Stomach (tissue), 4 donors: ENCODE data around the gene RPL35.

ENCODE experiments used
- EP300 ChIP-seq: sonication (generic); formaldehyde crosslinking; IDR thresholded peaks from one replicate; pipeline ENCODE4 v1.6.1; 2017; ENCODE audit warnings: antibody characterized with exemption
- POLR2A ChIP-seq, 4 donors: fragments of 450-650 bp; IDR thresholded peaks; one replicate each; pipeline ENCODE4 v1.6.1; 2016; ENCODE audit warnings: antibody characterized with exemption in 4 of 4, control low read depth in 2 of 4, mild to moderate bottlenecking in 1 of 4, moderate library complexity in 1 of 4
- POLR2AphosphoS5 ChIP-seq, 3 donors: sonication (generic); formaldehyde crosslinking; IDR thresholded peaks; one replicate each; pipeline ENCODE4 v1.6.1; 2016; ENCODE audit warnings: antibody characterized with exemption in 3 of 3
- TF ChIP-seq, protein P1 (sequence below), 7 experiments: fragments of 450-650 bp in 4 of 7; fragments of 200-600 bp in 3 of 7; sonication (generic) in 3 of 7; IDR thresholded peaks; one replicate each; pipeline ENCODE4 v1.5.1; 2016 to 2019; ENCODE audit warnings: antibody characterized with exemption in 7 of 7, control low read depth in 2 of 7, mild to moderate bottlenecking in 1 of 7

DNA sequence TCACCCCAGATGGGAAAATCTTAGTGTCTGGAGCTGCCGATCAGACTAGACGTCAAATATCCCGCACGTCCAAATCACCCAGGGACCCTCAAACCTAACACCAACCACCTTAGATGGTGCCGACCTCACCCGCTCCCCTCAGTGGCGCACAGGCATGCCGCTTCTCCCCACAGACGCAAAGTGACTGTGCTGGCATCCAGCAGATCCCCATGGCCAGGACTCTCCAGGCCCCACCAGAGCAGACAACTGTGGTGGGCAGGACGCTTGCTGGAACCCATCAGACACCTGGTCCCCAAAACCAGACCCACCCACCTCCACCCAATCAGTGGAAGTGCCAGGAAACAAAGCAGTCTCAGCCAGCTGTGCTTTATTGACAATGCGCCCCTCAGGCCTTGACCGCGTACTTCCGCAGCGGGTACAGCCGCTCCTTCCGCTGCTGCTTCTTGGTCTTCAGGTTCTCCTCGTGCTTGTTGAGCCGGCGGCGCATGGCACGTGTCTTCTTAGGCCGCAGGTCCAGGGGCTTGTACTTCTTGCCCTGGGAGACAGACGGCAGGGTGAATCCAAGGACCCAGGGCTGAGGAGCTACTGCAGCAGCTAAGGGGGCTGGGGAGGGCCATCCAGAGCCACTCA lies 4.1 kb downstream of the RPL35 start:
- TF ChIP-seq POLR2A (IDR thresholded peaks at IDR 0.05) (no peak), POLR2AphosphoS5 (IDR thresholded peaks at IDR 0.05) (no peak), EP300 (no peak)
- TF ChIP-seq, protein P1, sequence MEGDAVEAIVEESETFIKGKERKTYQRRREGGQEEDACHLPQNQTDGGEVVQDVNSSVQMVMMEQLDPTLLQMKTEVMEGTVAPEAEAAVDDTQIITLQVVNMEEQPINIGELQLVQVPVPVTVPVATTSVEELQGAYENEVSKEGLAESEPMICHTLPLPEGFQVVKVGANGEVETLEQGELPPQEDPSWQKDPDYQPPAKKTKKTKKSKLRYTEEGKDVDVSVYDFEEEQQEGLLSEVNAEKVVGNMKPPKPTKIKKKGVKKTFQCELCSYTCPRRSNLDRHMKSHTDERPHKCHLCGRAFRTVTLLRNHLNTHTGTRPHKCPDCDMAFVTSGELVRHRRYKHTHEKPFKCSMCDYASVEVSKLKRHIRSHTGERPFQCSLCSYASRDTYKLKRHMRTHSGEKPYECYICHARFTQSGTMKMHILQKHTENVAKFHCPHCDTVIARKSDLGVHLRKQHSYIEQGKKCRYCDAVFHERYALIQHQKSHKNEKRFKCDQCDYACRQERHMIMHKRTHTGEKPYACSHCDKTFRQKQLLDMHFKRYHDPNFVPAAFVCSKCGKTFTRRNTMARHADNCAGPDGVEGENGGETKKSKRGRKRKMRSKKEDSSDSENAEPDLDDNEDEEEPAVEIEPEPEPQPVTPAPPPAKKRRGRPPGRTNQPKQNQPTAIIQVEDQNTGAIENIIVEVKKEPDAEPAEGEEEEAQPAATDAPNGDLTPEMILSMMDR (IDR thresholded peaks at IDR 0.05) = no peak
